H9 (cell line): ENCODE results near the gene PUDP. TPM values are rescaled to one million over a fixed set of nuclear protein-coding genes. Genes with fewer than 3 reads are reported as not detected.
A peak's percentile ranks its signal among the peaks of the same experiment; 100 is the strongest.

Source experiments
- DNase-seq: peaks from one replicate; pipeline ENCODE4 v3.0.0-alpha.2; 2017
- H2AFZ ChIP-seq: one replicate; pipeline ENCODE4 v1.6.1; 2013; ENCODE audit warnings: mild to moderate bottlenecking, low read length, control low read depth, moderate library complexity
- H2AK5ac ChIP-seq: 2 replicates; pipeline ENCODE4 v1.6.1; 2013; ENCODE audit warnings: low read length, control low read depth, mixed read lengths; ENCODE audit not compliant: insufficient read length
- H2BK120ac ChIP-seq: one replicate; pipeline ENCODE4 v1.6.1; 2013; ENCODE audit warnings: low read depth, mild to moderate bottlenecking, low read length, control low read depth, inconsistent platforms; ENCODE audit not compliant: poor library complexity, severe bottlenecking
- H2BK12ac ChIP-seq: 2 replicates; pipeline ENCODE4 v1.6.1; 2013; ENCODE audit warnings: low read length, control low read depth, mixed read lengths, low read depth; ENCODE audit not compliant: insufficient read length
- H2BK15ac ChIP-seq: 2 replicates; pipeline ENCODE4 v1.6.1; 2013; ENCODE audit warnings: low read depth, low read length, control low read depth
- H2BK20ac ChIP-seq: one replicate; pipeline ENCODE4 v1.6.1; 2013; ENCODE audit warnings: low read depth, mild to moderate bottlenecking, low read length, control low read depth, inconsistent platforms; ENCODE audit not compliant: poor library complexity, severe bottlenecking
- H2BK5ac ChIP-seq: 2 replicates; pipeline ENCODE4 v1.6.1; 2013; ENCODE audit warnings: low read length, control low read depth, mixed read lengths; ENCODE audit not compliant: insufficient read length
- H3K14ac ChIP-seq: 2 replicates; pipeline ENCODE4 v1.6.1; 2013; ENCODE audit warnings: low read length, control low read depth; ENCODE audit not compliant: insufficient read depth
- H3K18ac ChIP-seq: 2 replicates; pipeline ENCODE4 v1.6.1; 2013; ENCODE audit warnings: low read depth, mild to moderate bottlenecking, mixed read lengths, low read length, control low read depth; ENCODE audit not compliant: insufficient read length
- H3K23ac ChIP-seq: 2 replicates; pipeline ENCODE4 v1.6.1; 2013; ENCODE audit warnings: low read length, control low read depth, mixed read lengths, low read depth; ENCODE audit not compliant: insufficient read length
- H3K23me2 ChIP-seq: 2 replicates; pipeline ENCODE4 v1.6.1; 2013; ENCODE audit warnings: low read depth, mild to moderate bottlenecking, mixed read lengths, low read length, control low read depth; ENCODE audit not compliant: insufficient read length, poor library complexity, severe bottlenecking
- H3K27ac ChIP-seq: 2 replicates; pipeline ENCODE4 v1.5.1; 2013; ENCODE audit warnings: low read length, control low read depth, mixed read lengths, low read depth; ENCODE audit not compliant: insufficient read length
- H3K27me3 ChIP-seq: 2 replicates; pipeline ENCODE4 v1.6.1; 2013; ENCODE audit warnings: low read length, control low read depth, inconsistent platforms; ENCODE audit not compliant: insufficient read depth
- H3K4ac ChIP-seq: 2 replicates; pipeline ENCODE4 v1.6.1; 2013; ENCODE audit warnings: low read depth, mild to moderate bottlenecking, control low read depth, inconsistent platforms, low read length, moderate library complexity
- H3K4me1 ChIP-seq: 2 replicates; pipeline ENCODE4 v1.6.1; 2013; ENCODE audit warnings: low read length, control low read depth, inconsistent platforms; ENCODE audit not compliant: insufficient read depth
- H3K4me2 ChIP-seq: 2 replicates; pipeline ENCODE4 v1.6.1; 2013; ENCODE audit warnings: low read length, control low read depth, mixed read lengths; ENCODE audit not compliant: insufficient read length, insufficient read depth
- H3K56ac ChIP-seq: 2 replicates; pipeline ENCODE4 v1.6.1; 2013; ENCODE audit warnings: low read depth, mild to moderate bottlenecking, mixed read lengths, low read length, control low read depth; ENCODE audit not compliant: insufficient read length
- H3K79me1 ChIP-seq: 2 replicates; pipeline ENCODE4 v1.6.1; 2013; ENCODE audit warnings: low read depth, mild to moderate bottlenecking, moderate library complexity, low read length, control low read depth, inconsistent platforms; ENCODE audit not compliant: insufficient read depth, poor library complexity, severe bottlenecking
- H3K79me2 ChIP-seq: 2 replicates; pipeline ENCODE4 v1.6.1; 2013; ENCODE audit warnings: low read length, control low read depth, inconsistent platforms; ENCODE audit not compliant: insufficient read depth
- H3K9ac ChIP-seq: 2 replicates; pipeline ENCODE4 v1.6.1; 2013; ENCODE audit warnings: low read length, control low read depth, mixed read lengths; ENCODE audit not compliant: insufficient read length; ENCODE audit errors: extremely low read depth
- H3K9me3 ChIP-seq: one replicate; pipeline ENCODE4 v1.6.1; 2013; ENCODE audit warnings: low read depth, low read length, inconsistent platforms; ENCODE audit not compliant: control insufficient read depth
- H3T11ph ChIP-seq: one replicate; pipeline ENCODE4 v1.6.1; 2013; ENCODE audit warnings: mild to moderate bottlenecking, low read length, control low read depth, inconsistent platforms
- H4K20me1 ChIP-seq: one replicate; pipeline ENCODE4 v1.6.1; 2013; ENCODE audit not compliant: control insufficient read depth, insufficient read length, insufficient read depth
- H4K5ac ChIP-seq: 2 replicates; pipeline ENCODE4 v1.6.1; 2013; ENCODE audit warnings: low read depth, mild to moderate bottlenecking, mixed read lengths, low read length, control low read depth; ENCODE audit not compliant: insufficient read length
- H4K8ac ChIP-seq: replicated peaks from 2 replicates; pipeline ENCODE4 v1.6.1; 2013; ENCODE audit warnings: low read length, control low read depth, mixed read lengths, low read depth; ENCODE audit not compliant: insufficient read length
- H4K91ac ChIP-seq: 2 replicates; pipeline ENCODE4 v1.6.1; 2013; ENCODE audit warnings: low read depth, mild to moderate bottlenecking, moderate library complexity, mixed read lengths, low read length, control low read depth; ENCODE audit not compliant: insufficient read length
- H3K27ac Mint-ChIP-seq, 3 experiments: 2 replicates in 2 of 3; 3 replicates in 1 of 3; pipeline ENCODE4 v1.8.0; 2020 to 2021; ENCODE audit warnings: mixed read lengths in 3 of 3, mild to moderate bottlenecking in 1 of 3, moderate library complexity in 1 of 3
- H3K27me3 Mint-ChIP-seq: 2 replicates; pipeline ENCODE4 v1.8.0; 2021; ENCODE audit warnings: low read depth, mild to moderate bottlenecking, moderate library complexity, mixed read lengths
- H3K36me3 Mint-ChIP-seq, 3 experiments: 2 replicates in 2 of 3; 3 replicates in 1 of 3; pipeline ENCODE4 v1.8.0; 2020 to 2021; ENCODE audit warnings: low read depth in 3 of 3, mixed read lengths in 3 of 3; ENCODE audit not compliant: insufficient read depth in 1 of 3
- H3K4me1 Mint-ChIP-seq, 2 experiments: 2 replicates each; pipeline ENCODE4 v1.8.0; 2020; ENCODE audit warnings: mixed read lengths in 2 of 2
- H3K4me3 Mint-ChIP-seq, 2 experiments: 2 replicates in 1 of 2; 3 replicates in 1 of 2; pipeline ENCODE4 v1.8.0; 2020 to 2021; ENCODE audit warnings: mild to moderate bottlenecking in 2 of 2, mixed read lengths in 2 of 2, moderate library complexity in 1 of 2
- H3K9me3 Mint-ChIP-seq, 2 experiments: 2 replicates in 1 of 2; 3 replicates in 1 of 2; pipeline ENCODE4 v1.8.0; 2020; ENCODE audit warnings: mild to moderate bottlenecking in 2 of 2, mixed read lengths in 2 of 2, moderate library complexity in 1 of 2
- WGBS: extraction: QIAGEN DNeasy Blood & Tissue Kit; methylation state at CpG from one replicate; pipeline ENCODE4 v1.1.7; 2013; ENCODE audit warnings: missing lambda C conversion rate, low lambda C conversion rate, mixed read lengths; ENCODE audit not compliant: insufficient read length; ENCODE audit errors: extremely low coverage; 5-methylcytosine and 5-hydroxymethylcytosine counted together
- total RNA-seq: library from RNA; stranded (reverse); gene quantifications from 2 replicates; pipeline ENCODE4 v1.2.1, GENCODE V29; 2021
- TF ChIP-seq, protein P1 (sequence below): fragments of 200-600 bp; sonication (generic); conservative IDR thresholded peaks from 3 replicates; pipeline ENCODE4 v1.8.0; 2021; ENCODE audit warnings: antibody characterized with exemption, mild to moderate bottlenecking

The PUDP gene
- total RNA-seq, 1 experiment from 2014 or later, result 46.3 TPM

DNA sequence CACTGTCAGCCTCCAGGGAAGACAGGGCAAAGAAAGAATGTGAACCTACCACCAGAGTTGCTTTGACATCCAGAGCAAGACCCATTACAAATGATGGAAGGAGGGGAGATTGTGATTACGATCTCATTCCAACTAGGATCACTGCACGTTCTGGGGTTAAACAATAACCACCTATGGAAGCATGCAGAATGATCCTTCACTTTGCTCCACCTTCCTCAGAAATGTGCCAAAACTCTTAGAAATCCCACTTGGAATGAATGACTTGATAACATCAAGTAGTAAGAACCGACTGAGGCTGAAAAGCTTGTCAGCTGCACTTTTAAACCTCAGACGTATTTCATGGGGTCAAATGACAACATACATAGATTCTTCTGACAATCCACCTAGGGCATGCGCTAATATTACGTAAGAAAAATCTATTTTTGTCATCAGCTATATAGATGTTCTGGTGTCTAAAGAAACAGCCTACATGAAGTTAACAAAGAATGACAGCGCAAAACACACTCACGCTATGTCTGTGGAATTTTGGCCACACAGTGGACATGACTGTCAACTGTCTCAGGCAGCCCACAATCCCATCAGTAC lies 3.9 kb downstream of the PUDP start:
- Histone ChIP-seq H3K4ac (no peak overlapping the region), H3K23me2 (peaks cover 5% of the 10 kb centered on the region), H3T11ph (no peak overlapping the region), H3K9me3 (no peaks in the 10 kb centered on the region), H3K79me2 (no peaks in the 10 kb centered on the region; the same call in 1 of the 2 replicates), H4K8ac (no peak overlapping the region), H2BK120ac (no peak overlapping the region), H3K4me2 (no peak overlapping the region), H3K56ac (no peak overlapping the region), H3K18ac (no peak overlapping the region), H2BK12ac (no peak overlapping the region), H2BK15ac (no peak overlapping the region), H2BK5ac (no peak overlapping the region), H3K79me1 (no peaks in the 10 kb centered on the region), H3K27me3 (no peaks in the 10 kb centered on the region), H4K20me1 (no peaks in the 10 kb centered on the region), H3K23ac (no peak overlapping the region), H4K5ac (no peak overlapping the region), H2BK20ac (no peak overlapping the region), H2AFZ (no peak overlapping the region), H3K14ac (no peak overlapping the region), H4K91ac (no peak overlapping the region), H3K4me1 (no peaks in the 10 kb centered on the region), H2AK5ac (no peak overlapping the region), H3K9ac (no peak overlapping the region), H3K27ac (no peak overlapping the region)
- H3K27me3 Mint-ChIP-seq, result no peaks in the 10 kb centered on the region; the same call in 1 of the 2 replicates
- H3K4me1 Mint-ChIP-seq, result peaks cover 8 to 11% of the 10 kb centered on the region in 2 experiments
- peaks cover 0 to 13% (median 3%) of the 10 kb centered on the region in 3 experiments; a peak in 2 of 7 replicates for H3K36me3 Mint-ChIP-seq
- no peaks in the 10 kb centered on the region for H3K9me3 Mint-ChIP-seq
- H3K27ac Mint-ChIP-seq, result peak overlapping the region in 1 of 3 experiments; percentile 90; a peak in 2 of 7 replicates
- TF ChIP-seq, protein P1, sequence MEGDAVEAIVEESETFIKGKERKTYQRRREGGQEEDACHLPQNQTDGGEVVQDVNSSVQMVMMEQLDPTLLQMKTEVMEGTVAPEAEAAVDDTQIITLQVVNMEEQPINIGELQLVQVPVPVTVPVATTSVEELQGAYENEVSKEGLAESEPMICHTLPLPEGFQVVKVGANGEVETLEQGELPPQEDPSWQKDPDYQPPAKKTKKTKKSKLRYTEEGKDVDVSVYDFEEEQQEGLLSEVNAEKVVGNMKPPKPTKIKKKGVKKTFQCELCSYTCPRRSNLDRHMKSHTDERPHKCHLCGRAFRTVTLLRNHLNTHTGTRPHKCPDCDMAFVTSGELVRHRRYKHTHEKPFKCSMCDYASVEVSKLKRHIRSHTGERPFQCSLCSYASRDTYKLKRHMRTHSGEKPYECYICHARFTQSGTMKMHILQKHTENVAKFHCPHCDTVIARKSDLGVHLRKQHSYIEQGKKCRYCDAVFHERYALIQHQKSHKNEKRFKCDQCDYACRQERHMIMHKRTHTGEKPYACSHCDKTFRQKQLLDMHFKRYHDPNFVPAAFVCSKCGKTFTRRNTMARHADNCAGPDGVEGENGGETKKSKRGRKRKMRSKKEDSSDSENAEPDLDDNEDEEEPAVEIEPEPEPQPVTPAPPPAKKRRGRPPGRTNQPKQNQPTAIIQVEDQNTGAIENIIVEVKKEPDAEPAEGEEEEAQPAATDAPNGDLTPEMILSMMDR, result no peak
- no peak for DNase-seq
- H3K4me3 Mint-ChIP-seq, result no peak overlapping the region
- no CpG with 5 or more reads among the region's 8 CpGs for WGBS
